SK-N-SH treated with all-trans-retinoic acid at 6 μM for 48 hours (cell line): Measurements from ENCODE around the gene ARFRP1.
"Not testable (repeated sequence)": the region's sequence is repeated elsewhere in the genome, so short reads cannot be mapped to it uniquely, and the experiment has no call there.

Source experiments
- ATAC-seq: fragments of 200-7000 bp; cut with Tn5 transposase; 3 replicates; pipeline ENCODE4 v1.9.1; 2020; ENCODE audit warnings: mild to moderate bottlenecking, moderate library complexity
- ARNTL ChIP-seq: fragments of 450-650 bp; formaldehyde crosslinking; IDR thresholded peaks from 2 replicates; pipeline ENCODE4 v1.5.0; 2020; ENCODE audit warnings: low read depth, mild to moderate bottlenecking, moderate library complexity, borderline replicate concordance
- BACH2 ChIP-seq: fragments of 250-450 bp; sonication (Bioruptor Pico); IDR thresholded peaks from 2 replicates; pipeline ENCODE4 v1.9.0; 2021; ENCODE audit warnings: mild to moderate bottlenecking, borderline replicate concordance
- CREB5 ChIP-seq: fragments of 250-450 bp; sonication (Bioruptor Pico); IDR thresholded peaks from 2 replicates; pipeline ENCODE4 v1.5.1; 2020; ENCODE audit warnings: low read depth, mild to moderate bottlenecking, moderate library complexity
- CSRNP3 ChIP-seq: fragments of 250-450 bp; sonication (Bioruptor Pico); IDR thresholded peaks from 2 replicates; pipeline ENCODE4 v1.5.1; 2021; ENCODE audit warnings: mild to moderate bottlenecking, moderate library complexity
- GLIS3 ChIP-seq: fragments of 250-450 bp; sonication (Bioruptor Pico); IDR thresholded peaks from 2 replicates; pipeline ENCODE4 v1.5.0; 2020; ENCODE audit warnings: mild to moderate bottlenecking, moderate library complexity
- OSR1 ChIP-seq: fragments of 250-450 bp; sonication (Bioruptor Pico); IDR thresholded peaks from 2 replicates; pipeline ENCODE4 v1.8.0; 2022; ENCODE audit warnings: moderate library complexity, mild to moderate bottlenecking, inconsistent platforms
- PPARA ChIP-seq: fragments of 250-450 bp; sonication (Bioruptor Pico); IDR thresholded peaks from 2 replicates; pipeline ENCODE4 v1.5.0; 2020; ENCODE audit warnings: mild to moderate bottlenecking, borderline replicate concordance
- RARB ChIP-seq: fragments of 250-450 bp; sonication (Bioruptor Pico); IDR thresholded peaks from 2 replicates; pipeline ENCODE4 v1.8.0; 2021; ENCODE audit warnings: mild to moderate bottlenecking, moderate library complexity
- SNAI2 ChIP-seq: fragments of 250-450 bp; sonication (Bioruptor Pico); IDR thresholded peaks from 2 replicates; pipeline ENCODE4 v1.5.0; 2020; ENCODE audit warnings: mild to moderate bottlenecking, moderate library complexity
- TCF4 ChIP-seq: fragments of 250-450 bp; sonication (Bioruptor Pico); IDR thresholded peaks from 2 replicates; pipeline ENCODE4 v1.8.0; 2021; ENCODE audit warnings: mild to moderate bottlenecking, moderate library complexity, borderline replicate concordance
- TSHZ2 ChIP-seq: fragments of 250-450 bp; sonication (Bioruptor Pico); IDR thresholded peaks from 2 replicates; pipeline ENCODE4 v1.5.0; 2020; ENCODE audit warnings: mild to moderate bottlenecking, moderate library complexity
- ZC3H10 ChIP-seq: fragments of 250-450 bp; sonication (Bioruptor Pico); IDR thresholded peaks from 2 replicates; pipeline ENCODE4 v1.5.1; 2021; ENCODE audit warnings: mild to moderate bottlenecking, moderate library complexity
- ZNF70 ChIP-seq: fragments of 450-650 bp; formaldehyde crosslinking; IDR thresholded peaks from 2 replicates; pipeline ENCODE4 v1.5.0; 2020; ENCODE audit warnings: mild to moderate bottlenecking, moderate library complexity
- TF ChIP-seq, protein P1 (sequence below): fragments of 250-450 bp; sonication (Bioruptor Pico); IDR thresholded peaks from 2 replicates; pipeline ENCODE4 v1.8.0; 2021; ENCODE audit warnings: low read depth, mild to moderate bottlenecking, moderate library complexity, borderline replicate concordance
- TF ChIP-seq, protein P2 (sequence below): fragments of 250-450 bp; sonication (Bioruptor Pico); IDR thresholded peaks from 2 replicates; pipeline ENCODE4 v1.8.0; 2020; ENCODE audit warnings: mild to moderate bottlenecking, moderate library complexity, borderline replicate concordance

Gene ARFRP1

GRCh38 chr20:63733117-63733516 lies 25.3 kb upstream of the ARFRP1 start:
- ATAC-seq: no peak
- TF ChIP-seq TCF4 (no peak), RARB (CRISPR knock-in tag) (no peak), BACH2 (no peak), CSRNP3 (CRISPR knock-in tag) (no peak), ZC3H10 (CRISPR knock-in tag) (no peak), OSR1 (CRISPR knock-in tag) (no peak), GLIS3 (CRISPR knock-in tag) (no peak), TSHZ2 (CRISPR knock-in tag) (no peak), CREB5 (CRISPR knock-in tag) (no peak)
- TF ChIP-seq, protein P1, sequence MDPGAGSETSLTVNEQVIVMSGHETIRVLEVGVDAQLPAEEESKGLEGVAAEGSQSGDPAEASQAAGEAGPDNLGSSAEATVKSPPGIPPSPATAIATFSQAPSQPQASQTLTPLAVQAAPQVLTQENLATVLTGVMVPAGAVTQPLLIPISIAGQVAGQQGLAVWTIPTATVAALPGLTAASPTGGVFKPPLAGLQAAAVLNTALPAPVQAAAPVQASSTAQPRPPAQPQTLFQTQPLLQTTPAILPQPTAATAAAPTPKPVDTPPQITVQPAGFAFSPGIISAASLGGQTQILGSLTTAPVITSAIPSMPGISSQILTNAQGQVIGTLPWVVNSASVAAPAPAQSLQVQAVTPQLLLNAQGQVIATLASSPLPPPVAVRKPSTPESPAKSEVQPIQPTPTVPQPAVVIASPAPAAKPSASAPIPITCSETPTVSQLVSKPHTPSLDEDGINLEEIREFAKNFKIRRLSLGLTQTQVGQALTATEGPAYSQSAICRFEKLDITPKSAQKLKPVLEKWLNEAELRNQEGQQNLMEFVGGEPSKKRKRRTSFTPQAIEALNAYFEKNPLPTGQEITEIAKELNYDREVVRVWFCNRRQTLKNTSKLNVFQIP (CRISPR knock-in tag): no peak
- TF ChIP-seq, protein P2, sequence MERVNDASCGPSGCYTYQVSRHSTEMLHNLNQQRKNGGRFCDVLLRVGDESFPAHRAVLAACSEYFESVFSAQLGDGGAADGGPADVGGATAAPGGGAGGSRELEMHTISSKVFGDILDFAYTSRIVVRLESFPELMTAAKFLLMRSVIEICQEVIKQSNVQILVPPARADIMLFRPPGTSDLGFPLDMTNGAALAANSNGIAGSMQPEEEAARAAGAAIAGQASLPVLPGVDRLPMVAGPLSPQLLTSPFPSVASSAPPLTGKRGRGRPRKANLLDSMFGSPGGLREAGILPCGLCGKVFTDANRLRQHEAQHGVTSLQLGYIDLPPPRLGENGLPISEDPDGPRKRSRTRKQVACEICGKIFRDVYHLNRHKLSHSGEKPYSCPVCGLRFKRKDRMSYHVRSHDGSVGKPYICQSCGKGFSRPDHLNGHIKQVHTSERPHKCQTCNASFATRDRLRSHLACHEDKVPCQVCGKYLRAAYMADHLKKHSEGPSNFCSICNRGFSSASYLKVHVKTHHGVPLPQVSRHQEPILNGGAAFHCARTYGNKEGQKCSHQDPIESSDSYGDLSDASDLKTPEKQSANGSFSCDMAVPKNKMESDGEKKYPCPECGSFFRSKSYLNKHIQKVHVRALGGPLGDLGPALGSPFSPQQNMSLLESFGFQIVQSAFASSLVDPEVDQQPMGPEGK (CRISPR knock-in tag): no peak

- no peak for ATAC-seq
Measured at GRCh38 chr20:63732118-63733095, 24.6 kb upstream of the ARFRP1 start.

GRCh38 chr20:63731410-63731809 lies 23.6 kb upstream of the ARFRP1 start:
- TF ChIP-seq, protein P1 (CRISPR knock-in tag): no peak
- TF ChIP-seq ZNF70 (CRISPR knock-in tag) (no peak), OSR1 (CRISPR knock-in tag) (no peak)
- TF ChIP-seq, all 23 proteins: peak for 0
- ATAC-seq: no peak

More at GRCh38 chr20:63732118-63733095, 24.6 kb upstream of the ARFRP1 start:
- TF ChIP-seq RARB (CRISPR knock-in tag) (no peak), GLIS3 (CRISPR knock-in tag) (no peak), PPARA (CRISPR knock-in tag) (no peak), SNAI2 (CRISPR knock-in tag) (no peak), ARNTL (no peak)
- TF ChIP-seq, all 23 proteins: peak for 0

DNA sequence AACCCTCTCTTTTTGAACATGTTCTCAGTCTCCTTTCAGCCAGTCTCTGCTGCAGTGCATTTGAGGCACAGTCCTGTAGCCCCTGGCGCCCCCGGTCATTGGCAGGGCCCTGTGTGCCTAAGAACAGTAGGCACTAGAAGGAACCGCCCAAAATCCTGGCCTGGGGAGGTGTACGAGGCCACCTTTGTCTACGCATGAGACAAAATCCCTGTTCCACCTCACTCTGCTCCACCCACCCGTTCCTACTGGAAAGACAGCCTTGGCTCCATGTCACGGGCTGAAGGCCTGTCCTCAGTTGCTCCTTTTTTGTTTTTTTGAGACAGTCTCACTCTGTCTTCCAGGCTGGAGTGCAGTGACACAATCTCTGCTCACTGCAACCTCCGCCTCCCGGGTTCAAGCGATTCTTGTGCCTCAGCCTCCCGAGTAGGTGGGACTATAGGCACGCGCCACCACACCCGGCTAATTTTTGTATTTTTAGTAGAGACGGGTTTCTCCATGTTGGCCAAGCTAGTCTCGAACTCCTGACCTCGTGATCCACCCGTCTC lies 22.5 kb upstream of the ARFRP1 start:
- ATAC-seq: not testable (repeated sequence)

GRCh38 chr20:63722967-63723622 lies 15.3 kb upstream of the ARFRP1 start:
- not testable (repeated sequence) for ATAC-seq
